ENCODE measurements around the gene TENM4.
A peak's percentile ranks its signal among the peaks of the same experiment; 100 is the strongest.

TENM4 gene

DNA sequence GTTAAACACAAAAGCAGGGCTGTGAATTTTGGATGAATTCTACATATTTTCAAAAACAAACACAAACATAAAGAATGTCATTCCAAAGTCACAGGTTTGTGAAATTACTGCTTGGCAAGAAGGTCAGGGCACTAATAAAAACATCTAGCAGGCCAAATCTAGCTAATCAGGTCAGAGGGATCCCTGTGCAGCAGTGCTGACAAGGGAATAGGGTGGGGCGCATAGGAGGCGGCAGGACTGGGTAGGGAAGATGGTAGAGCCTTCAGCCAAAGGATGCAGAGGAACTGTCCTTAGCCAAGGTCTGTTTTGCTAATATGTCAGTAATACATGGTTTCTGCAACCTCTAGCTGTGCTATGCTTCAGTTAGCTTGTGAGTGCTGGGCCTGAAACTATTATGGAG, 396.6 kb downstream of the TENM4 start:
- no peak for DNase-seq

DNA sequence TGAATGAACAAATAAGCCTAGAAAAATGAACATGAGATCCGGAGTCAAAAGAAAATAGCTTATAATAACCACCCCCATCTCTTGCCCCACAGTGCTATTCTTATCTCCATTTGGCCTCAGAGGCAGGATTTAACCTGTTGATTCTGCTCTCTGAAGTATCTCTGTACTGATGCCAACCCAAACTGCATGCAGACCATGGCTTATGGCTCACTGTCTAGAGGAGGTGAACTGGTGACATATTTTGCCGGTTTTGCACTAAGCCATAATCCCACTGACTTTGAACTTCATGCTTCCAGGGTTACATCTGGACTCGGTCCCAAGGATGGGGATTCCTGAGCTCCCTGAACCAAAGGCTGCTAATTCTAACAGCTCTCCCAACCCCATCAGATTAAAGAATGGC, 397.1 kb downstream of the TENM4 start:
- no peak for DNase-seq

DNA sequence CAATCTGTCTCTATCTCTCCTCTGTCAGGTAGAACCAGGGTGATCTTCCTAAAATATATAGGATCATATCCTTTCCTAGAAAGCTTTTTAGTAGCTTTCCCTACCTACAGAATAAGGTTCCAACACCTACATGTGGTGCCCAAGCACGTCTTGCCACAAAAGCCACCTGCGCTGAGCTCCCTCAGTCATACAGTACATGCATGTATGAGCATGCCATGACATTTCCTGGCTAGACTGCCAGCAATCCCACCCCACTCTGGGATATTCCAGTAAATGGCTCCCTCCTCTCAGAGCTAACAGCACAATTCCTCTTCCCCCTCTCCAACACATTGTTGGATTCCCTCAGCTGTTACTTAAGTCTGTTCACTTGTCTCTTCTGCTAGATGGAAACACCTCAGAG, 398.0 kb downstream of the TENM4 start:
- no peak for DNase-seq

- DNase-seq = no peak
Observed at GRCh38 chr11:79040348-79040747, 400.5 kb downstream of the TENM4 start.

- DNase-seq = no peak
Observed at GRCh38 chr11:79039122-79039521, 401.7 kb downstream of the TENM4 start.

- no peak for DNase-seq
Observed at GRCh38 chr11:79035881-79036280, 404.9 kb downstream of the TENM4 start.

- no peak for DNase-seq
Observed at GRCh38 chr11:79033833-79034232, 407.0 kb downstream of the TENM4 start.

GRCh38 chr11:79030448-79030847, 410.4 kb downstream of the TENM4 start:
- DNase-seq = no peak

- DNase-seq = no peak
Observed at GRCh38 chr11:79028225-79028624, 412.6 kb downstream of the TENM4 start.

DNA sequence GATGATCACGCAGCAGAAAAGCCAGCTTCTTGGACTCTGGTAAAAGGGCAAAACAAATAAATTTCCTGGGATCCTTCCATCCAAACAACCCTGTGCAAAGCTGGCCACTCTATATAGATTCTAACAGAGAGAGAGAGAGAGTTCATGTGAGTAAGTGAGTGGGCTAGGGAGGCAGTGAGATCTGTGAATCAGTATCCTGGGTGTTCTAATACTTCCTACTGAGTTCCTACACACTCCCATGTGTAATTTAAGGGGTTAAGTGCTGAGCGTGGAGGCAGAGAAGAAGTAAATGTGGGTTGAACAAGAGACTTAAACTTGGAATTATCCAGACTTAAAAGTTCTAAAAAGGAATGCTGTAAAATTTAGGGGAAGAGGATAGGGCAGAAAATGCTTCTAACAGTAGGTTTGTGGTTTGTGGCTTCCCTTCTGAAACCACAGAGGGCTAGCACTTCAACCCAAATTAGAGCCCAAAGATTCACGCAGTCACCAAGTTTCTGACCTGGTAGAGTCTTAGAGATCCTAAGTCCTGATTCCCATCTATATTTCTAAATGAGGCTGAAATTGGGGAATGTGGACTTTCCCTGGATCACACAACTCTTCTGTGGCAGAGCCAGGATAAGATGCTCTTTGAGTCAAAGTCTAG, 413.9 kb downstream of the TENM4 start:
- DNase-seq = no peak

GRCh38 chr11:79025622-79026021, 415.2 kb downstream of the TENM4 start:
- DNase-seq = no peak

DNA sequence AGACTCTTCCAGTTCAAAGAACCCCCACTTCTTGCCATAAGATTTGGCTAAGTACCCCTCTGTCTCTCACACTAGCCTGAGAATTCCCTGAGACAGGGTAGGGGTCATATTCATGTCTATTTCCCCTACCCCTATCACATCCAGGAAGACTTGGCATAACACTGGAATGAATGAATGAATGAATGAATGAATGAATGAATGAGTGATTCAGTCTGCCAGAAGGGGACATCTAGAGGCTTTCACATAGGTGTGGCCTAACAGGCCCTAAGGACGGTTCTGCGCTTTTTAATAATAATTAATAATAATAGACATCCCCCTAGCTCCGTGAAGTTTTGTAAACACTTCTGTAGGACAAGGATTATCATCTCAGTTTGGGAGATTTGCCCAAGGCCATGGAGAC, 415.7 kb downstream of the TENM4 start:
- no peak for DNase-seq

DNA sequence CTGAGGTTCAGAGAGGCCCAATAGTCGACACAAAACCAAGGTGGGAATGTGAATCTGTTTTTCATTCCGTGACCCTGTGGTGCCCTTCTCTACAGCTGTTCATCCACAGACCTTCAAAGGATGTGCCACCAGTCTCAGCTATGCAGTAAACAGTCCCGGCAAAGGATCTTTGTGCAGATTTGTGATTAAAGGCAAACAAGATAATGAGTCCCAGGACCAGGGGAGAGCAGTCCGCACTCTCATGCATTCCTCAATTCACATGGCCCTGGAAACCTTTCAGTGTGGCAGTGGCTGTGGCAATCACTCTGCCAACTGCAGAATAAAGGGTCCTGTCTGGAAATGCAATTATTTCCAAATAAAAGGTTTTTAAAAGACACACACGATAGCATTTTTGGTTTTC, 418.6 kb downstream of the TENM4 start:
- DNase-seq = no peak

DNA sequence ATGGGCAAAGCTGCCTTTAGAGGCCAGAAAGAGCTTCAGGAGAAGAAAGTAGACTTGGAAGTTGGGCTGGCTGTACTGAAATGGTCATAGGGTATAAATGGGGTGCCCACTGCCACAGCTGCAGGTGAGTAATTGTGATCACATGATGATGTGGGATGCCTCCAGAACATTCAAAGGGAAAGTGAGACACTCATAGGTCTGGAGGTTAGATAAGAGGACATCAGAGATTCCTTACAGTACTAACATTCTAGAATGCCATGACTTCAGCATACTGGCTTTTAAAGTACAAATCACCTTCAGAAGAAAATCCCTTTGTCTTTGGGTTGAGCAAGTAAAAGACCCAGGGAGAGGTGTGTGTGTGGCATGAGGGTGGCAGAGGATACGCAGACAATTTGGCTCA, 419.2 kb downstream of the TENM4 start:
- DNase-seq = no peak

GRCh38 chr11:79019975-79020374, 420.9 kb downstream of the TENM4 start:
- no peak for DNase-seq

DNA sequence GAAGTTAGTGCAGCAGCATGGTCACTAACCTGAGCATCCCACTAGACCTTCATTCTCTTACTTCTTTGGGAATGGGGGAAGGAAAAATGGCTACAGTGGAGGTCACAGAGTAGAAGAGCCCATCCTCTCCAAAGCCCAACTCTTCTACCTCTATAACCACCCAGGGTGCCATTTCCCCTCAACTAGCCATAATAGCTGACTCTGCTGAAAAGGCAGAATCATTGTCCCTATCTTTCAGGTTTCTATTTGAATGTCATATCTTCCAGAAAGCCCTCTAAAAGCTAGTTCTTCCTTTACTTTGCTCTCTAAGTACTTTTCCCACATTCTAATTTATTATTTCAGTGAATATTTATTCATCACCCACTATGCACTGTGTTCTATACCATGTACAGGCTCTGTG, 421.6 kb downstream of the TENM4 start:
- DNase-seq = no peak

DNA sequence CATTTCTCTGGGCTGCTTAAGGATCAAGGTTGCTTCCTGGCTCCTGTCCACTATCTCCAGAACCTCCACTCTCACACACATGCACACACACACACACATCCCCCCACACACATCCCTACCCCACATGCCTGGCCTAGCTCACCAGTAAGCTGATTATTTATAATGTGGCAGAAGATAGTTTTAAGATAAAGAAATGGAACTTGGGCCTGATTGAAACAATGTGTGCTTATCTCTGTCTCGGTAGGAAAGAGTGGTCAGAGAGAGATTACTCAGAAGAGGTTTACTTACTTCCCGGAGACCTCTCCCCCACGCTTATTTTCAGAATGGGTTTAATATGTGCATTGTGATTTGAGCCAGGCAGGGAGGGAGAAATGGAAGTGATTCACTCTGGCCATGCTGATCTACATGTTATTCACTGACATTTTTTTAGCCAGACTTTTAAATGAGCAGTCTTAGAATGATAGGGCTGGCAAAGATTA, 422.4 kb downstream of the TENM4 start:
- DNase-seq = no peak

GRCh38 chr11:79017811-79018210, 423.0 kb downstream of the TENM4 start:
- no peak for DNase-seq

GRCh38 chr11:79013509-79013908, 427.3 kb downstream of the TENM4 start:
- DNase-seq = no peak

DNA sequence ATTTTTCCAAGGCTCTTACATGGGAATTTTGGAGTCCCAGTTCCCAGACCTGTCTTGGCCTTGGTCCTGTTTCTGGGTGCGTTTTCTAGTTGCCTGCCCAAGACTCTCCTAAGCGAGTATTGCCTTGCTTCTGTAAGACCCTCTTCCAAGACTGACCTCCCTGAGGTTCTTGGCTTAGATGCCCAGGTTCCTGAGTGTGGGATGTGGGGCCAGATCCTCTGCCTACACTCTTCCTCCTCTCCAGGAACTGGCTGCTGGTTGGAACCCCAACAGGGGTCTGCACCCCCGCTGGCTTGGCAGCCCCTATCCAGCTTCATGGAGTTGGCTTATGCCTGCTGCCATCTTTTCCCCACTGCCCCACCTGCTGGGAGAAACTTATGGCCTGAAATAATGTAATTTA, 429.5 kb downstream of the TENM4 start:
- DNase-seq = no peak

DNA sequence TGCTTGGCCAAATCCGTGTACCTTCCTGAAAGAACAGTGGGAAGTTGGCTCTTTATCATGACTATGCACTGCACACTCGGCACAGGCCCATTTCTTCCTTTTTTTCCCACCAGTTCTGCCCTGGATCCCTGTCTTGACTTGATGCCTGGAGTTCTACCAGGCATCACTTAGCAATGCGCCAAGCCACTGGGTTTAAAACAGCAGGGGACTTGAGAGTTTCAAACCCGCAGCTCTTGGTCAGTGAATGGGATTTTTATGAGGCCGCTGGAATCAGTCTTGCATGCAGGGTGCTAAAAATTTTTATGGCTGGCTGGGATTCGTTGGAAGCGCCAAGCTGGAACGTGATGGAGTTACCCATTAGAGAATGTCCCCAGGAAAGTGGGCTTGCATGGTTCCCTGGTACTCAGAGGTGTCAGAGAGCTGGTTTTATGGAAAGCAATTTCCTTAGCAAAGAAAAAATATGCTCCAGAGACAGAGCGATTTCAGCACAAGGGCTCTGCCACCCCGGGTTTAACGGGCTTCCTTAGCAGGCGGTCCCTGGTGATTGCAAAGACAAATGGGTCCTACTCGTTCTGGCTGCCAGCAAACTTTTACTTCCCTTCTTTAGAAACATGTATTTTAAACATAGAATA, 432.9 kb downstream of the TENM4 start:
- no peak for DNase-seq

GRCh38 chr11:79006854-79007253, 434.0 kb downstream of the TENM4 start:
- DNase-seq = no peak

DNA sequence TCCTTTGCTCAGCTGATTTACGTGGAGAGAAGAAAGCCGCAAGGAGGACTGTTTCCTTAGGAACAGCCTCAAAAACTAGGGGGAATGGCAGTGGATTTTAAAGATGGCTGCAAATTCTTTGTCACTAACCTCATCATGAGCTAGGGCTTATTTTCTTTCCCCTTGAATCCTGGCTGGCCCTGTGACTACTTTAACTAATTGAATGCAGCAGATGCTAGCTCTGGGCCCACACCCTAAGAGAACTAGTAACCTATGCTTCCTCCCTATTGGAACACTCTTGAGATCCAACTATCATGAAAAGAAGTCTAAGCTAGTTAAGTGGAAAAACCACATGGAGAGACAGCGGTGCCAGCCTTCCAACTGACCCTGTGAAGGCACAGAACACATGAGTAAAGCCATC, 444.8 kb downstream of the TENM4 start:
- DNase-seq = peak; percentile 79

- peak; percentile 83 for DNase-seq
Observed at GRCh38 chr11:78995171-78995570, 445.7 kb downstream of the TENM4 start.

GRCh38 chr11:78993802-78994430, 446.9 kb downstream of the TENM4 start:
- no peak for DNase-seq

Data from NCI-H524 treated with DMSO at 0.1 percent for 48 hours (cell line).